ENCODE results near the gene ZSCAN10.
"Not testable (repeated sequence)": the region's sequence is repeated elsewhere in the genome, so short reads cannot be mapped to it uniquely, and the experiment has no call there.

GRCh38 chr16:3055734-3056115, 43.4 kb downstream of the ZSCAN10 start:
- not testable (repeated sequence) for TF ChIP-seq EZH2phosphoT487 (IDR thresholded peaks at IDR 0.05; ENCODE audit: borderline replicate concordance); CTCF (conservative IDR thresholded peaks at IDR 0.05; ENCODE audit: low read length)

Data from Loucy (cell line).